OCI-LY7 (cell line): ENCODE data around the gene NFYC. TPM values are rescaled to one million over a fixed set of nuclear protein-coding genes. Genes with fewer than 3 reads are reported as not detected.

ENCODE experiments used
- BruUV-seq: library from RNA; stranded (reverse); fragments of 400-500 nt; replicated peaks from 2 replicates; lab custom pipeline; 2021; lab: Mats Ljungman, UMichigan
- CTCF ChIA-PET: fragments of 300-600 bp; sonication (Branson Sonifier 250); formaldehyde crosslinking; loops from one replicate; lab custom pipeline; 2022; ENCODE audit warnings: antibody characterized with exemption; ENCODE audit not compliant: unreplicated experiment; lab: Charles Lee
- POLR2A ChIA-PET: fragments of 300-600 bp; sonication (Branson Sonifier 250); formaldehyde crosslinking; loops from one replicate; lab custom pipeline; 2022; ENCODE audit warnings: antibody characterized with exemption; lab: Charles Lee
- DNase-seq: peaks from one replicate; pipeline ENCODE4 v3.0.0-alpha.2; 2015; ENCODE audit warnings: low spot score
- H2AFZ ChIP-seq: fragments of 200-600 bp; sonication (generic), shearing (Covaris generic); 2 replicates; pipeline ENCODE4 v1.6.1; 2014; ENCODE audit warnings: mild to moderate bottlenecking, antibody characterized with exemption, low read length, moderate library complexity
- H3K27ac ChIP-seq: fragments of 200-600 bp; sonication (generic); 2 replicates; pipeline ENCODE4 v1.5.1; 2014; ENCODE audit warnings: mixed run types, low read depth, mild to moderate bottlenecking, moderate library complexity, low read length, inconsistent platforms; ENCODE audit not compliant: poor library complexity, severe bottlenecking
- H3K36me3 ChIP-seq: fragments of 200-600 bp; sonication (generic); 2 replicates; pipeline ENCODE4 v1.6.1; 2014; ENCODE audit warnings: mild to moderate bottlenecking, antibody characterized with exemption, low read length, moderate library complexity, mixed read lengths; ENCODE audit not compliant: insufficient read depth
- H3K4me1 ChIP-seq: fragments of 200-600 bp; sonication (generic); 2 replicates; pipeline ENCODE4 v1.5.1; 2014; ENCODE audit warnings: mild to moderate bottlenecking, low read length; ENCODE audit not compliant: insufficient read depth, poor library complexity, severe bottlenecking
- H3K4me2 ChIP-seq: fragments of 200-600 bp; sonication (generic); 2 replicates; pipeline ENCODE4 v1.6.1; 2014; ENCODE audit warnings: mild to moderate bottlenecking, low read length
- H3K4me3 ChIP-seq: fragments of 200-600 bp; sonication (generic); 2 replicates; pipeline ENCODE4 v1.5.1; 2014; ENCODE audit warnings: mild to moderate bottlenecking, low read depth, low read length; ENCODE audit not compliant: poor library complexity, severe bottlenecking
- H3K79me2 ChIP-seq: fragments of 200-600 bp; sonication (generic); 2 replicates; pipeline ENCODE4 v1.6.1; 2016; ENCODE audit warnings: low read depth, mild to moderate bottlenecking, low read length, moderate library complexity, mixed read lengths; ENCODE audit not compliant: insufficient read depth
- H3K9me2 ChIP-seq: fragments of 200-600 bp; sonication (generic); 2 replicates; pipeline ENCODE4 v1.6.1; 2016; ENCODE audit warnings: mild to moderate bottlenecking, low read length, mixed read lengths; ENCODE audit not compliant: insufficient read depth
- H3K9me3 ChIP-seq: fragments of 200-600 bp; sonication (generic); 2 replicates; pipeline ENCODE4 v1.6.1; 2014; ENCODE audit warnings: mild to moderate bottlenecking, mixed run types, low read length, mixed read lengths
- H4K20me1 ChIP-seq: fragments of 200-600 bp; sonication (generic); 2 replicates; pipeline ENCODE4 v1.6.1; 2014; ENCODE audit warnings: mild to moderate bottlenecking, antibody characterized with exemption, low read length, moderate library complexity, mixed read lengths; ENCODE audit not compliant: insufficient read depth
- EZH2phosphoT487 ChIP-seq: fragments of 200-600 bp; sonication (generic); IDR thresholded peaks from 2 replicates; pipeline ENCODE4 v1.6.1; 2018; ENCODE audit warnings: low read depth, borderline replicate concordance, mild to moderate bottlenecking, mixed run types, antibody characterized with exemption, low read length, moderate library complexity, mixed read lengths
- intact Hi-C: fragments of 100-400 bp; cut with micrococcal nuclease; formaldehyde crosslinking; loops from one replicate; pipeline ENCODE4 v1.10.0; 2022; ENCODE audit not compliant: unreplicated experiment
- total RNA-seq, 2 experiments: library from RNA; depleted of rRNA in 1 of 2; stranded (reverse); fragments of >200 nt in 1 of 2; shearing (Covaris generic) in 1 of 2; gene quantifications; 2 replicates each; pipeline ENCODE4 v1.2.3, GENCODE V29; 2014 to 2022
- TF ChIP-seq, protein P1 (sequence below): fragments of 200-600 bp; sonication (generic); conservative IDR thresholded peaks from 2 replicates; pipeline ENCODE4 v1.5.1; 2014; ENCODE audit warnings: mild to moderate bottlenecking, antibody characterized with exemption, low read length, moderate library complexity, mixed read lengths

Gene NFYC
- total RNA-seq, 2 experiments from 2014 or later, result 39.1 to 71.0 TPM

DNA sequence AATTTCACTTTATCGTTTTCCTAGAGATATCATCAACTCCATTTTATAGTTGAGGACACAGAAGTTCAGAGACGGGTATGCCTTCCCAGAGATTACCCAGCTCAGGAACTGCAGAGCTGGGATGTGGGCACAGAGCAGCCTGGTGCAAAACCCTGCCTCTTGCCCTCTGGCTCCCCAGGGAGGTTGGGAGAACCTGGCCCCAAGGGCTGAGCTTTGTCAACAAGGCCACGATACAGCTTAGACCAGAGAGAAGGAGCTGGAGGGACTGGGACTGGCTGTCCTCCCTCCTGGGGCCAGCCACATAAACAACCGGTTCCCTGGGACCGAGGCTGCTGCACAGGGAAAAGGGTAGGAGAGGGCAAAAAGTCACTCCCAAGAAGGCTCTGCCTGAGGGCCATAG lies 29.8 kb upstream of the NFYC start:
- Histone ChIP-seq H3K4me3 (peak overlapping the region; percentile 83), H3K9me2 (no peaks in the 10 kb centered on the region), H3K4me1 (peaks cover 53% of the 10 kb centered on the region), H3K9me3 (no peaks in the 10 kb centered on the region), H2AFZ (no peak overlapping the region), H4K20me1 (0 out of 2 replicates have a peak, but pooled peaks cover 3% of the 10 kb centered on the region), H3K4me2 (peak overlapping the region; percentile 90), H3K36me3 (peaks cover 25% of the 10 kb centered on the region), H3K79me2 (peaks cover 25% of the 10 kb centered on the region; the same call in 1 of the 2 replicates), H3K27ac (no peak overlapping the region)
- no peak for TF ChIP-seq EZH2phosphoT487
- TF ChIP-seq, protein P1, sequence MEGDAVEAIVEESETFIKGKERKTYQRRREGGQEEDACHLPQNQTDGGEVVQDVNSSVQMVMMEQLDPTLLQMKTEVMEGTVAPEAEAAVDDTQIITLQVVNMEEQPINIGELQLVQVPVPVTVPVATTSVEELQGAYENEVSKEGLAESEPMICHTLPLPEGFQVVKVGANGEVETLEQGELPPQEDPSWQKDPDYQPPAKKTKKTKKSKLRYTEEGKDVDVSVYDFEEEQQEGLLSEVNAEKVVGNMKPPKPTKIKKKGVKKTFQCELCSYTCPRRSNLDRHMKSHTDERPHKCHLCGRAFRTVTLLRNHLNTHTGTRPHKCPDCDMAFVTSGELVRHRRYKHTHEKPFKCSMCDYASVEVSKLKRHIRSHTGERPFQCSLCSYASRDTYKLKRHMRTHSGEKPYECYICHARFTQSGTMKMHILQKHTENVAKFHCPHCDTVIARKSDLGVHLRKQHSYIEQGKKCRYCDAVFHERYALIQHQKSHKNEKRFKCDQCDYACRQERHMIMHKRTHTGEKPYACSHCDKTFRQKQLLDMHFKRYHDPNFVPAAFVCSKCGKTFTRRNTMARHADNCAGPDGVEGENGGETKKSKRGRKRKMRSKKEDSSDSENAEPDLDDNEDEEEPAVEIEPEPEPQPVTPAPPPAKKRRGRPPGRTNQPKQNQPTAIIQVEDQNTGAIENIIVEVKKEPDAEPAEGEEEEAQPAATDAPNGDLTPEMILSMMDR, result no peak
- ChIA-PET CTCF (no interaction called here), POLR2A (interaction anchor here (0.6 kb wide), 1 partner anchor 437 kb away, joined by 3 read pairs; no protein-coding TSS in a partner anchor)
- intact Hi-C loops, result no loop called here
- DNase-seq, result no peak
- no TSS peak for BruUV-seq

DNA sequence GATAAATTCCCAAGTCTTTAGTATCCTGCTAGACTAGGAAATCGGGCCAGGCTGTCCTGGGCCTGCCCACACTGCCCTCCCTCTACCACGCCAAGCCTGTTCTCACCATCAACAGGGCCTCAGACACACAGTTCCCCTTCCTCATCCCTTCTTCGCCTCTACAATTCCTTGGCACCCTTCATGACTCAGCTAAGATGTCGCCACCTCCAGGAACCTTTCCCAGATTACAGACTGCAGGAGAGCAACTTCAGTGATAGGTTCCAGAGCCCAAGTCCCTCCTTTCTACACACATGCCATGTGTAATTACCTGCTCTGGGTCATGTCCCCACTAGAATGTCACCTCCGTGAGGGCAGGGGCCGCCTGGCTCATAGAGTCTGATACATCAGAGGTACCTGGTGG lies 29.4 kb upstream of the NFYC start:
- Histone ChIP-seq H3K79me2 (peaks cover 25% of the 10 kb centered on the region; the same call in 1 of the 2 replicates), H3K9me3 (no peaks in the 10 kb centered on the region), H4K20me1 (0 out of 2 replicates have a peak, but pooled peaks cover 3% of the 10 kb centered on the region), H3K4me1 (peaks cover 53% of the 10 kb centered on the region), H3K27ac (peak overlapping the region; percentile 95), H3K4me3 (peak overlapping the region; percentile 83), H3K4me2 (peak overlapping the region; percentile 90), H2AFZ (no peak overlapping the region), H3K9me2 (no peaks in the 10 kb centered on the region), H3K36me3 (peaks cover 25% of the 10 kb centered on the region)
- DNase-seq, result no peak
- intact Hi-C loops, result no loop called here
- CTCF ChIA-PET, result no interaction called here
- no TSS peak for BruUV-seq
- TF ChIP-seq, protein P1, result no peak
- TF ChIP-seq EZH2phosphoT487, result no peak
- POLR2A ChIA-PET, result interaction anchor here (1.9 to 4.0 kb wide), 3 partner anchors 17 to 48 kb away, joined by 7 to 22 read pairs (median 8); partner anchors contain the start of gene NFYC

DNA sequence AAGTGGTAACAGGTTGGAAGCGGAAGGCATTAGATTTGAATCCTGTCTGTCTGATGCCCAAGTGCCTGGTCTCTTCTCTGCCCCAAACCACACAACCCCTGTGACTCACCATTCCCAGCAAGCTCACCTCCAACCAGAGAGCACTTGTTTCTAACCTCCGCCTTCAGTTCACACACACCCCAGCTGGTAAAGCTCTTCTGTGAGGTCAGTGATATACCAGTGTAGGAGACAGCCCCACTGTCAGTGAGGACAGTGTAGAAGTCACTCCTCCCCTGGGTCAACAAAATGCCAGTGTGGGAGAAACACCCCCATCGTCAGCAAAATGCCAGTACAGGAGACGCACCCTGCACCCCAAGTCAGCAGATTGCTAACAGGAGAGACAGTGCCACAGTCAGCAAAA lies 28.6 kb upstream of the NFYC start:
- CTCF ChIA-PET, result interaction anchor here (0.6 kb wide), 1 partner anchor 712 kb away, joined by 3 read pairs; no protein-coding TSS in a partner anchor
- H3K4me2 ChIP-seq, result peak overlapping the region; percentile 90

More for the DNA sequence above, 28.6 kb upstream of the NFYC start:
- Histone ChIP-seq H2AFZ (no peak overlapping the region), H3K9me3 (no peaks in the 10 kb centered on the region), H3K4me1 (peaks cover 53% of the 10 kb centered on the region), H3K79me2 (peaks cover 25% of the 10 kb centered on the region; the same call in 1 of the 2 replicates), H3K4me3 (peak overlapping the region; percentile 83), H4K20me1 (0 out of 2 replicates have a peak, but pooled peaks cover 3% of the 10 kb centered on the region), H3K27ac (peak overlapping the region; percentile 95), H3K36me3 (peaks cover 25% of the 10 kb centered on the region), H3K9me2 (no peaks in the 10 kb centered on the region)
- TF ChIP-seq, protein P1, result no peak
- no peak for TF ChIP-seq EZH2phosphoT487
- intact Hi-C loops, result no loop called here
- BruUV-seq, result no TSS peak
- no peak for DNase-seq
- POLR2A ChIA-PET, result interaction anchor here (1.5 to 4.0 kb wide), 5 partner anchors 10 to 47 kb away, joined by 4 to 22 read pairs (median 7); partner anchors contain the start of gene NFYC
